Loucy (cell line): ENCODE measurements around the gene IGF2R.

Source experiments
- H2AFZ ChIP-seq: fragments of 200-600 bp; sonication (generic); 2 replicates; pipeline ENCODE4 v1.6.0; 2016; ENCODE audit warnings: antibody characterized with exemption, mild to moderate bottlenecking, low read length, moderate library complexity
- H3F3A ChIP-seq: fragments of 200-600 bp; 2 replicates; pipeline ENCODE4 v1.6.0; 2016; ENCODE audit warnings: antibody characterized with exemption, low read depth, mild to moderate bottlenecking
- H3K27me3 ChIP-seq: fragments of 200-600 bp; sonication (generic); 2 replicates; pipeline ENCODE4 v1.6.1; 2014; ENCODE audit warnings: low read length, mild to moderate bottlenecking; ENCODE audit not compliant: insufficient read depth, poor library complexity, severe bottlenecking
- H3K36me3 ChIP-seq: fragments of 200-600 bp; sonication (generic); 2 replicates; pipeline ENCODE4 v1.6.1; 2016; ENCODE audit warnings: low read length; ENCODE audit not compliant: insufficient read depth
- H3K4me1 ChIP-seq: fragments of 200-600 bp; sonication (generic); 2 replicates; pipeline ENCODE4 v1.5.1; 2014; ENCODE audit warnings: low read length, mild to moderate bottlenecking; ENCODE audit not compliant: insufficient read depth, poor library complexity, severe bottlenecking
- H3K4me2 ChIP-seq: fragments of 200-600 bp; sonication (generic); 2 replicates; pipeline ENCODE4 v1.6.0; 2014; ENCODE audit warnings: antibody characterized with exemption, low read length, low read depth, mild to moderate bottlenecking; ENCODE audit not compliant: poor library complexity, severe bottlenecking
- H3K4me3 ChIP-seq: fragments of 200-600 bp; sonication (generic); 2 replicates; pipeline ENCODE4 v1.5.1; 2014; ENCODE audit warnings: low read length, mild to moderate bottlenecking, mixed read lengths; ENCODE audit not compliant: poor library complexity, severe bottlenecking
- H3K79me2 ChIP-seq: fragments of 200-600 bp; sonication (generic); 2 replicates; pipeline ENCODE4 v1.6.1; 2014; ENCODE audit warnings: low read length; ENCODE audit not compliant: insufficient read depth
- H3K9ac ChIP-seq: fragments of 200-600 bp; sonication (generic); 2 replicates; pipeline ENCODE4 v1.6.0; 2014; ENCODE audit warnings: mild to moderate bottlenecking, low read depth, low read length, moderate library complexity; ENCODE audit not compliant: poor library complexity, severe bottlenecking
- H3K9me2 ChIP-seq: fragments of 200-600 bp; sonication (generic); replicated peaks from 2 replicates; pipeline ENCODE4 v1.6.1; 2016; ENCODE audit warnings: low read depth, low read length, mixed read lengths
- H3K9me3 ChIP-seq: fragments of 200-600 bp; sonication (generic); 2 replicates; pipeline ENCODE4 v1.6.1; 2014; ENCODE audit warnings: mild to moderate bottlenecking, antibody characterized with exemption, low read length, low read depth; ENCODE audit not compliant: insufficient read depth
- H4K20me1 ChIP-seq: fragments of 200-600 bp; sonication (generic); 2 replicates; pipeline ENCODE4 v1.6.0; 2014; ENCODE audit warnings: antibody characterized with exemption, low read length, mild to moderate bottlenecking; ENCODE audit not compliant: insufficient read depth, poor library complexity, severe bottlenecking
- EZH2phosphoT487 ChIP-seq: fragments of 200-600 bp; IDR thresholded peaks from 2 replicates; pipeline ENCODE4 v1.6.1; 2018; ENCODE audit warnings: antibody characterized with exemption, mild to moderate bottlenecking, moderate library complexity, borderline replicate concordance
- TF ChIP-seq, protein P1 (sequence below): fragments of 200-600 bp; sonication (generic); conservative IDR thresholded peaks from 2 replicates; pipeline ENCODE4 v1.5.1; 2014; ENCODE audit warnings: mild to moderate bottlenecking, antibody characterized with exemption, low read length

IGF2R gene

GRCh38 chr6:159951772-159952171, 17.1 kb upstream of the IGF2R start:
- TF ChIP-seq, protein P1, sequence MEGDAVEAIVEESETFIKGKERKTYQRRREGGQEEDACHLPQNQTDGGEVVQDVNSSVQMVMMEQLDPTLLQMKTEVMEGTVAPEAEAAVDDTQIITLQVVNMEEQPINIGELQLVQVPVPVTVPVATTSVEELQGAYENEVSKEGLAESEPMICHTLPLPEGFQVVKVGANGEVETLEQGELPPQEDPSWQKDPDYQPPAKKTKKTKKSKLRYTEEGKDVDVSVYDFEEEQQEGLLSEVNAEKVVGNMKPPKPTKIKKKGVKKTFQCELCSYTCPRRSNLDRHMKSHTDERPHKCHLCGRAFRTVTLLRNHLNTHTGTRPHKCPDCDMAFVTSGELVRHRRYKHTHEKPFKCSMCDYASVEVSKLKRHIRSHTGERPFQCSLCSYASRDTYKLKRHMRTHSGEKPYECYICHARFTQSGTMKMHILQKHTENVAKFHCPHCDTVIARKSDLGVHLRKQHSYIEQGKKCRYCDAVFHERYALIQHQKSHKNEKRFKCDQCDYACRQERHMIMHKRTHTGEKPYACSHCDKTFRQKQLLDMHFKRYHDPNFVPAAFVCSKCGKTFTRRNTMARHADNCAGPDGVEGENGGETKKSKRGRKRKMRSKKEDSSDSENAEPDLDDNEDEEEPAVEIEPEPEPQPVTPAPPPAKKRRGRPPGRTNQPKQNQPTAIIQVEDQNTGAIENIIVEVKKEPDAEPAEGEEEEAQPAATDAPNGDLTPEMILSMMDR: no peak
- no peak for TF ChIP-seq EZH2phosphoT487
- Histone ChIP-seq H3K27me3 (no peaks in the 10 kb centered on the region), H3K4me2 (no peak overlapping the region), H3K9me3 (no peaks in the 10 kb centered on the region), H3K79me2 (no peaks in the 10 kb centered on the region), H3K36me3 (no peaks in the 10 kb centered on the region), H3K4me3 (no peak overlapping the region), H2AFZ (no peak overlapping the region), H3K9ac (no peak overlapping the region), H3K4me1 (no peaks in the 10 kb centered on the region), H4K20me1 (no peaks in the 10 kb centered on the region), H3K9me2 (no peaks in the 10 kb centered on the region), H3F3A (no peaks in the 10 kb centered on the region)

- no peak overlapping the region for H3K4me2 ChIP-seq
- no peaks in the 10 kb centered on the region for H3K27me3 ChIP-seq
- H3K79me2 ChIP-seq: no peaks in the 10 kb centered on the region
- H3K4me3 ChIP-seq: no peak overlapping the region
- H3K9me3 ChIP-seq: no peaks in the 10 kb centered on the region
- H3K9me2 ChIP-seq: no peaks in the 10 kb centered on the region
- no peaks in the 10 kb centered on the region for H3K4me1 ChIP-seq
- H3K9ac ChIP-seq: no peak overlapping the region
- H3F3A ChIP-seq: no peaks in the 10 kb centered on the region
- H2AFZ ChIP-seq: no peak overlapping the region
- no peak for TF ChIP-seq EZH2phosphoT487
- TF ChIP-seq, protein P1: no peak
- no peaks in the 10 kb centered on the region for H3K36me3 ChIP-seq
- no peaks in the 10 kb centered on the region for H4K20me1 ChIP-seq
Measured at GRCh38 chr6:159952289-159953005, 16.4 kb upstream of the IGF2R start.

- Histone ChIP-seq H3F3A (no peaks in the 10 kb centered on the region), H3K27me3 (no peaks in the 10 kb centered on the region), H3K9me2 (no peaks in the 10 kb centered on the region), H3K4me3 (no peak overlapping the region), H2AFZ (no peak overlapping the region), H3K4me2 (no peak overlapping the region), H3K9ac (no peak overlapping the region), H3K4me1 (no peaks in the 10 kb centered on the region), H3K79me2 (no peaks in the 10 kb centered on the region), H4K20me1 (no peaks in the 10 kb centered on the region), H3K9me3 (no peaks in the 10 kb centered on the region), H3K36me3 (no peaks in the 10 kb centered on the region)
- no peak for TF ChIP-seq EZH2phosphoT487
- TF ChIP-seq, protein P1: no peak
Measured at GRCh38 chr6:159953091-159953601, 15.7 kb upstream of the IGF2R start.
